ENCODE data around the gene ASCL3. TPM values are rescaled to one million over a fixed set of nuclear protein-coding genes. Genes with fewer than 3 reads are reported as not detected.
A peak's percentile ranks its signal among the peaks of the same experiment; 100 is the strongest.

The ASCL3 gene, protein sequence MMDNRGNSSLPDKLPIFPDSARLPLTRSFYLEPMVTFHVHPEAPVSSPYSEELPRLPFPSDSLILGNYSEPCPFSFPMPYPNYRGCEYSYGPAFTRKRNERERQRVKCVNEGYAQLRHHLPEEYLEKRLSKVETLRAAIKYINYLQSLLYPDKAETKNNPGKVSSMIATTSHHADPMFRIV
- polyA plus RNA-seq (2011; rRNA removed) (not detected in 2 replicates), polyA plus RNA-seq (2017; fragmentation: RNase III; extraction: RNeasy Plus Mini Kit Qiagen cat#74134 plus additional on column Dnase treatment) (not detected in 3 replicates), polyA minus RNA-seq (2011; rRNA and poly(A)+ RNA removed) (not detected in 2 replicates)
- polyA plus RNA-seq (2012; cell fraction: cytosol; rRNA removed): not detected in 2 replicates
- polyA plus RNA-seq (2012; cell fraction: nucleus; rRNA removed): not detected in 2 replicates

GRCh38 chr11:8942518-8943066 is at the start of gene ASCL3:
Gene ASCL3 (minus strand): TSS chr11:8943016. CDS start chr11:8938161, 4,855 bp downstream.
- TF ChIP-seq RFX5 (IDR thresholded peaks at IDR 0.05) (no peak), ZNF302 (CRISPR knock-in tag; IDR thresholded peaks at IDR 0.05) (no peak), MAFK (IDR thresholded peaks at IDR 0.05; ENCODE audit: partially characterized antibody) (no peak), HOXB5 (CRISPR knock-in tag; IDR thresholded peaks at IDR 0.05) (no peak), RCOR1 (IDR thresholded peaks at IDR 0.05; ENCODE audit: low read depth, low read length) (no peak), NR3C1 (IDR thresholded peaks at IDR 0.05) (no peak), POLR2AphosphoS2 (conservative IDR thresholded peaks at IDR 0.05; ENCODE audit: low read length) (no peak)
- TF ChIP-seq, protein P1, sequence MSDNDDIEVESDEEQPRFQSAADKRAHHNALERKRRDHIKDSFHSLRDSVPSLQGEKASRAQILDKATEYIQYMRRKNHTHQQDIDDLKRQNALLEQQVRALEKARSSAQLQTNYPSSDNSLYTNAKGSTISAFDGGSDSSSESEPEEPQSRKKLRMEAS (IDR thresholded peaks at IDR 0.05): no peak
- Histone ChIP-seq H3K27ac (no peak within 1 kb of the TSS), H3K9me3 (no peaks in the 10 kb centered on the region), H3K4me2 (no peak within 1 kb of the TSS), H3K4me3 (no peak within 1 kb of the TSS), H3K4me1 (no peaks in the 10 kb centered on the region)
- ChIA-PET POLR2A (no interaction called here), CTCF (interaction anchor here (0.9 to 1.0 kb wide), 2 partner anchors 17 to 28 kb away, joined by 4 read pairs; no protein-coding TSS in a partner anchor)
- ATAC-seq (no peak), FAIRE-seq (no peak), DNase-seq (ENCODE audit: low read depth in 1 of 2, low spot score in 1 of 2) (no peak)
- WGBS (ENCODE audit: missing lambda C conversion rate): 66% methylated on average over 5 of the region's 5 CpGs

DNA sequence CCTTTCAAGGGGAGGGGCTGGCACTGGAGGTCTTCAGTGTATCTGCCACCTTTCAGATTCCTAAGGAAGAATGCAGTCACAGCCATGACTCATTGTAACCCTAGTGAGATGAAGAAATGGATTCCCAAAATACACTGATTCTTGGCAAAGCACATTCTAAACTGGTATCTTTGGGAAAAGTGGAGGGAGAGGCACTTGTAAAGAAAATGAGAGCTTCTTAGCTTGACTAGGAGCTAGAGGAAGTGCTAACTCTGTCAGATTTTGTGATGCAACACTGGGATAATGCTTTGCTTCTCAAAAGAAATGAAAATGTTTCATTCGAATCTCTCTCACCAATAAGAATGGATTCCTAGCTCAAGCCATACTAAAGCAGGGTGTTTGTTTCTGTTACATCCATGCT is 46.6 kb upstream of the ASCL3 start:
- no peak for TF ChIP-seq CEBPB (IDR thresholded peaks at IDR 0.05)
- TF ChIP-seq, protein P2, sequence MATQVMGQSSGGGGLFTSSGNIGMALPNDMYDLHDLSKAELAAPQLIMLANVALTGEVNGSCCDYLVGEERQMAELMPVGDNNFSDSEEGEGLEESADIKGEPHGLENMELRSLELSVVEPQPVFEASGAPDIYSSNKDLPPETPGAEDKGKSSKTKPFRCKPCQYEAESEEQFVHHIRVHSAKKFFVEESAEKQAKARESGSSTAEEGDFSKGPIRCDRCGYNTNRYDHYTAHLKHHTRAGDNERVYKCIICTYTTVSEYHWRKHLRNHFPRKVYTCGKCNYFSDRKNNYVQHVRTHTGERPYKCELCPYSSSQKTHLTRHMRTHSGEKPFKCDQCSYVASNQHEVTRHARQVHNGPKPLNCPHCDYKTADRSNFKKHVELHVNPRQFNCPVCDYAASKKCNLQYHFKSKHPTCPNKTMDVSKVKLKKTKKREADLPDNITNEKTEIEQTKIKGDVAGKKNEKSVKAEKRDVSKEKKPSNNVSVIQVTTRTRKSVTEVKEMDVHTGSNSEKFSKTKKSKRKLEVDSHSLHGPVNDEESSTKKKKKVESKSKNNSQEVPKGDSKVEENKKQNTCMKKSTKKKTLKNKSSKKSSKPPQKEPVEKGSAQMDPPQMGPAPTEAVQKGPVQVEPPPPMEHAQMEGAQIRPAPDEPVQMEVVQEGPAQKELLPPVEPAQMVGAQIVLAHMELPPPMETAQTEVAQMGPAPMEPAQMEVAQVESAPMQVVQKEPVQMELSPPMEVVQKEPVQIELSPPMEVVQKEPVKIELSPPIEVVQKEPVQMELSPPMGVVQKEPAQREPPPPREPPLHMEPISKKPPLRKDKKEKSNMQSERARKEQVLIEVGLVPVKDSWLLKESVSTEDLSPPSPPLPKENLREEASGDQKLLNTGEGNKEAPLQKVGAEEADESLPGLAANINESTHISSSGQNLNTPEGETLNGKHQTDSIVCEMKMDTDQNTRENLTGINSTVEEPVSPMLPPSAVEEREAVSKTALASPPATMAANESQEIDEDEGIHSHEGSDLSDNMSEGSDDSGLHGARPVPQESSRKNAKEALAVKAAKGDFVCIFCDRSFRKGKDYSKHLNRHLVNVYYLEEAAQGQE (IDR thresholded peaks at IDR 0.05): no peak
- TF ChIP-seq MYC (IDR thresholded peaks at IDR 0.05; ENCODE audit: borderline replicate concordance, low read length): no peak
- no peak for TF ChIP-seq KDM1A (IDR thresholded peaks at IDR 0.05; ENCODE audit: low read depth)
- TF ChIP-seq HOXA7 (CRISPR knock-in tag; IDR thresholded peaks at IDR 0.05): no peak
- TF ChIP-seq JUN (IDR thresholded peaks at IDR 0.05): no peak
- no peak for TF ChIP-seq RFX5 (IDR thresholded peaks at IDR 0.05)
- CTCF ChIA-PET: interaction anchor here (1.1 kb wide), 1 partner anchor 26 kb away, joined by 3 read pairs; no protein-coding TSS in a partner anchor
- 76% methylated on average over 1 of the region's 1 CpG for WGBS (ENCODE audit: missing lambda C conversion rate)
- Histone ChIP-seq H3K4me3 (no peak overlapping the region), H3K4me1 (no peaks in the 10 kb centered on the region), H3K4me2 (no peak overlapping the region), H3K9me3 (no peaks in the 10 kb centered on the region), H3K27ac (no peak overlapping the region)
- POLR2A ChIA-PET: no interaction called here
- DNase-seq (ENCODE audit: low read depth in 1 of 2, low spot score in 1 of 2) (no peak), ATAC-seq (no peak), FAIRE-seq (no peak)

- TF ChIP-seq ZSCAN20 (CRISPR knock-in tag; IDR thresholded peaks at IDR 0.05) (no peak), HOXA7 (CRISPR knock-in tag; IDR thresholded peaks at IDR 0.05) (no peak), ZNF302 (CRISPR knock-in tag; IDR thresholded peaks at IDR 0.05) (no peak), ZFP36 (IDR thresholded peaks at IDR 0.05; ENCODE audit: borderline replicate concordance, partially characterized antibody) (no peak), CHD4 (IDR thresholded peaks at IDR 0.05; ENCODE audit: borderline replicate concordance) (no peak), CBX2 (IDR thresholded peaks at IDR 0.05; ENCODE audit: borderline replicate concordance, low read depth) (no peak), MAZ (IDR thresholded peaks at IDR 0.05; ENCODE audit: borderline replicate concordance, low read depth, low read length) (no peak)
- TF ChIP-seq, protein P1 (IDR thresholded peaks at IDR 0.05): no peak
- peak; percentile 44 to 57; a peak in 4 of 6 replicates for ATAC-seq
- Histone ChIP-seq H3K4me3 (no peak overlapping the region), H3K27ac (no peak overlapping the region), H3K9me3 (no peaks in the 10 kb centered on the region), H3K4me2 (no peak overlapping the region), H3K4me1 (no peaks in the 10 kb centered on the region)
- 29% methylated on average over 3 of the region's 3 CpGs for WGBS (ENCODE audit: missing lambda C conversion rate)
- DNase-seq (ENCODE audit: low read depth in 1 of 2, low spot score in 1 of 2): no peak
- no peak for FAIRE-seq
- CTCF ChIA-PET: interaction anchor here (0.8 to 1.5 kb wide), 4 partner anchors 9 to 29 kb away, joined by 3 to 4 read pairs (median 3); no protein-coding TSS in a partner anchor
- POLR2A ChIA-PET: no interaction called here
Measured at GRCh38 chr11:8988329-8989234, 45.8 kb upstream of the ASCL3 start.
